HG03103 (cell line): ENCODE data around the gene HJURP.

Source experiments
- ATAC-seq: cut with Tn5 transposase; IDR thresholded peaks from one replicate; pipeline ENCODE4 v1.9.1; 2021; ENCODE audit warnings: low read depth; ENCODE audit not compliant: unreplicated experiment

The HJURP gene

GRCh38 chr2:233798335-233799086, 55.8 kb downstream of the HJURP start:
- no peak for ATAC-seq

DNA sequence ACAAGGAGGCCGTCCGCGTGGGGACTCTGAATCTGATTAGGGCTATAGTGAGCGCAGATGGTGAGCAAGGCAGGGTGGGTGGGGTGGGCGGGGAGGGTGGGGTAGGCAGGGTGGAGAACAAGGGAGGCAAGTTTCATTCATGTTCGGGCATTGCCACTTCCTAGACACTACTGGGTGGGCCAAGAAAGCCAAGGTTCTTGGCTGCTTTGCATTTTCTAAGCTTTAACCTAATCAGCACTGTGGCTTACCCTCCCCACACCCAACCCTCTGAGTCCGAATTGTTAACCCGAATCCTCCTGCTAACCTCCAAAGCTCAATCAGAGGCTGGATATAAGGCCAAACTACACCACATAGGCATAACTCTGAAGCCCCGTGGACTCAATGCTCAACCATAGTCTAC, 58.1 kb downstream of the HJURP start:
- no peak for ATAC-seq

DNA sequence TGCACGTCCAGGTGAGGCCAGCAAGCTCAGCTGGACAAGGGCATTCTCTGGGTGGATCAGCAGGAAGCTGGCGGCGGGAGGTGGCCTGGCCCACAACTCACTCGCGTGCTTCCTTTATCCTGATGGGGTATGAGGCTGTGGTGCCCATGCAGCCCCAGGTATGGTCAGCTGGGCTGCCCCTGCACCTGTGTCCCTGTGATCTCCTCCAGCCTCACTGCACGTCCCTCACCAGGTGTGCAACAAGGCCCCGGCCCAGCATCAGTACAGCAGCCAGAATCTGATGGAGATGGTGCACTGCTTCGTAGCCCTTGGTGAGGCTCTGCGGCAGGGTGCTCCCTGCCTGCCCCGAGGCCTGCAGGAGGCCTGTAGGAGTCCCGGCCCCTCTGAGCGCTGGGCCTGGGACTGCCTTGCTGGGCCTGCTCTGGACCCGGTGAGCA, 58.6 kb downstream of the HJURP start:
- no peak for ATAC-seq

DNA sequence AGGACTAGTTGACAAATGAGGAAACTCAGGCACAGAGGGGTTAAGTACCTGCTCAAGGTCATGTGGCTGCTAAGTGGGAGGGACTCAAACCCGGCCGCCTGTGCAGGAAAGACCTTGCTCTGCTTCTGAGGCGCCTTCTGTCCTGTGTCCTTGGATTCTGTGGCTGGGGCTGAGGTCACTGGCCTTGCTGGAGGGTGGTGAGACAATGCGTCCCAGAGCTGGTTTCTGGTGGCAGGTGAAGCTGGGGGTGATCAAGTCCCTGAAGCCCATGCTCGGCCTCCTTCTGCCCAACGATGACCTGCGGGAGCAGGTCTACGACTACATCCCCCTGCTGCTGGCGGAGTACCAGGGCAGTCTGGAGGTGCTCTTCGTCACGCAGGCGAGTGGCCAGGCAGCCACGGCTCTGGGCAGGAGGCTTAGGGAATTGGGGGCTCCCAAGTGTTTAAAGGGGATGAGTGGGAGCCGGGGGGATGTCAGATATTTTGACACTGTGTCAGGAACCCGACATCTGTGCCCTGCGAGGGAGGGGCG, 60.1 kb downstream of the HJURP start:
- no peak for ATAC-seq

- no peak for ATAC-seq
These were observed 60.7 kb downstream of the HJURP start for GRCh38 chr2:233793465-233794127.

DNA sequence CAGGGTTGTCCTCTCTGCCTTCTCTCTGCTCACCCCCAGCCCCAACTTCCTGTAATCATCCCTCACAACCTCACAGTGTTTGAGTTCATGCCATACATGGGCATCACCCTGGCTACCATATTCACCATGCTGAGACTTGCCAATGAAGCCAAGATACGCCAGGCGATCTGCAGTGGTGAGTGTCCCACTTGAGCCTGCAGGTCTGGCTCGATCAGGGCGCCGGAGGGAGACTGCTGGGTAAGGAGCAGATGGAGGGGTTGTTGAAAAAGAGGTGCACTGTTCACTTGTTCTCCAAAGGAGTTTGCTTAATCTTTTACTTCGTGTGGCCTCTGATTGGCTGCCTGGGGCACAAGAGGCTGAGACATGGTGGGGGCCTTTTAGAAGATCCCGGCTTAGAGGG, 61.6 kb downstream of the HJURP start:
- no peak for ATAC-seq

GRCh38 chr2:233791883-233792329, 62.4 kb downstream of the HJURP start:
- no peak for ATAC-seq

DNA sequence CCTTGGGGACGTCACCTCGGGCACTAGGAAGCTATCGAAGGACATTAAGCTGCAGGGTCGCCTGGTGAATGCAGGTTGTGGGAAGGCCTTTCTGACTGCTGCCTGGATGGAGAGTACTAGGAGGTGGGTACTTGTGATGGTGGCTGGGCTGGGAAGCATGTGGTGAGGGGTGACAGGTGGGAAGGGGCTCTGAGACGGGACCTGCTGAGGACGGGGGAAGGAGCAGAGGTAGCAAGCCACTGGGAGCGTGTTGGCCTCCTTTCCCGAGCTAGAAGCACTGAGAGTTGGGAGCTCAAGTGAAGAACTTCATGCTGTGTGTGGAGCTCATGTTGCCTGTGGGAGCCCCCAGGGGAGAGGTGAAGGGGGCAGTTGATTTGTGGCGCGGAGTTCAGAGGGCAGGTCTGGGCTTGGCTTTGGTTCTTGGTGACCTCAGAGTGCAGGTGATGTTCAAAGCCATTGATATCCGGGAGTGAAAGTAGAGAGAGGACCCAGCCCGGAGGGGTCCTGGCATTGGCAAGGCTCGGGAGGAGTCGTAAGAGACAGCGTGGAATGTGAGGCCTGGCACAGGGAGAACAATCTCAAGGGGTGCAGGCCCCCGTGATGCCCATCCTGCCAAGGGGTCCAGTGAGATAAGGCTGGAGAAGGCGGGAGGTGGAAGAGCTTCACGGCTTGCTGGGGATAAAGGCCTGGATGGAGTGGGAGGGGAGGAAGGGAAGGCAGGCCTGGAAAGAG, 63.0 kb downstream of the HJURP start:
- no peak for ATAC-seq

GRCh38 chr2:233789554-233789953, 64.8 kb downstream of the HJURP start:
- ATAC-seq: no peak
